ENCODE measurements around the gene ZNF605. TPM values are rescaled to one million over a fixed set of nuclear protein-coding genes. Genes with fewer than 3 reads are reported as not detected.
"Not testable (repeated sequence)": the region's sequence is repeated elsewhere in the genome, so short reads cannot be mapped to it uniquely, and the experiment has no call there.

The ZNF605 gene
- total RNA-seq, 1 donor, result 18.3 TPM

DNA sequence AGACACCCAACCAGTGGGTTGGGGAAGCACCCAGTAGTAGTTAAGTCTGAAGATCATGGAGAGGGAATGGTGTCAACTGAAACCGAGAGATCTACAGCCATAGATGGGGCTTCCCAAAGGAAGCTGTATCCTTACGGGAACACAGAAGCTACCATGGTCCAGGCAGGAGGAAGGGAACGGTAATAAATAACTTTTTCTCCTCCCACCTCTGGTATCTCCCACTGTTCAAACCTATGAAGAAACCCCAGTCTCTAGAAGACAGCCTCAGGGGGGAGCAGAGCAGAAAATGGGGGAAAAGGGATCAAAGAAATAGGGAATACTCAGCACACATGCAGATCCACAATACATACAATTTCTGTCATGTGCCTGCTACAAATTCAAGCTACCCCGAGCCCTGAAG lies 33.4 kb downstream of the ZNF605 start:
- DNase-seq (ENCODE audit: low read depth), result no peak
- no peak overlapping the region for H3K4me3 ChIP-seq (ENCODE audit: low read depth, low read length)
- no peak for TF ChIP-seq CTCF (IDR thresholded peaks at IDR 0.05; ENCODE audit: insufficient read depth, low read length)

DNA sequence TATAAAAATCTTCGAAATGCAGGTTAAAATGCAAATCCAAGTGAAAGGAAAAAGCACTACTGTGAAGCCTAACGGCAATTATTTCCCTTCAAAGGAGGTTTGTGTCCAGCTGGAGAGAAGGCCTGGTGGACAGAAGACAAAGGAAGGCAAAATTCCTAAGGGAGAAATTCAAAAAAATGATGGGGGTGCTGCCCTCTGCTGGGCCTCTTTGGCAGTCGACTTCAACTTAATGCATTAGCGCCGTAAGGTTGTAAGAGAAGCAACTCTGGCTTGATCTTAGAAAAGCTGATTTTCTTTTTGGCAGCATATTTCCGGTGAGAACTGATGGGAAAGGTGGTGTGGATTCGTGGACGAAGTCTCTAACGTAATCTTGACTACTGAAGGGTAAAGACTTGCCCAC lies 34.4 kb downstream of the ZNF605 start:
- no peak for TF ChIP-seq CTCF (IDR thresholded peaks at IDR 0.05; ENCODE audit: insufficient read depth, low read length)
- DNase-seq (ENCODE audit: low read depth), result no peak
- H3K4me3 ChIP-seq (ENCODE audit: low read depth, low read length), result no peak overlapping the region

- DNase-seq (ENCODE audit: low read depth), result no peak
- no peak overlapping the region for H3K4me3 ChIP-seq (ENCODE audit: low read depth, low read length)
- no peak for TF ChIP-seq CTCF (IDR thresholded peaks at IDR 0.05; ENCODE audit: insufficient read depth, low read length)
Observed at GRCh38 chr12:132918680-132919079, 37.4 kb downstream of the ZNF605 start.

- no peak for TF ChIP-seq CTCF (IDR thresholded peaks at IDR 0.05; ENCODE audit: insufficient read depth, low read length)
- DNase-seq (ENCODE audit: low read depth), result no peak
- peak overlapping the region; percentile 74 for H3K4me3 ChIP-seq (ENCODE audit: low read depth, low read length)
Observed at GRCh38 chr12:132909030-132909368, 47.1 kb downstream of the ZNF605 start.

GRCh38 chr12:132908145-132909029 lies 47.7 kb downstream of the ZNF605 start:
- peak; percentile 95 for DNase-seq (ENCODE audit: low read depth)
- peak overlapping the region; percentile 74 for H3K4me3 ChIP-seq (ENCODE audit: low read depth, low read length)
- TF ChIP-seq CTCF (IDR thresholded peaks at IDR 0.05; ENCODE audit: insufficient read depth, low read length), result no peak

DNA sequence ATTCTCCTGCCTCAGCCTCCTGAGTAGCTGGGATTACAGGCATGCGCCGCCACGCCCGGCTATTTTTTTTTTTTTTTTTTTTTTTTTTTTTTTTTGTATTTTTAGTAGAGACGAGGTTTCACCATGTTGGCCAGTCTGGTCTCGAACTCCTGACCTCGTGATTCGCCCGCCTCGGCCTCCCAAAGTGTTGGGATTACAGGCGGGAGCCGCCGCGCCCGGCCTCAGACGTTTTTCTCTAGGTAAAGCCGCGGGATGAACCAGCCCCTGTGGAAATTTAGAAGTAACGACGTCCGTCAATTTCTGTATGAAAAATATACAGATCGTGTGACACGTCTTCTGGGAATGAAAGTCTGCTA lies 48.3 kb downstream of the ZNF605 start:
- H3K4me3 ChIP-seq (ENCODE audit: low read depth, low read length), result peak overlapping the region; percentile 74
- DNase-seq (ENCODE audit: low read depth), result not testable (repeated sequence)

GRCh38 chr12:132907216-132907615 lies 48.9 kb downstream of the ZNF605 start:
- TF ChIP-seq CTCF (IDR thresholded peaks at IDR 0.05; ENCODE audit: insufficient read depth, low read length), result no peak
- no peak for DNase-seq (ENCODE audit: low read depth)
- no peak overlapping the region for H3K4me3 ChIP-seq (ENCODE audit: low read depth, low read length)

All from fibroblast of the aortic adventitia (primary cell).